GM15510 (cell line): ENCODE data around the gene TBC1D1.

Experiments used
- POLR2A ChIP-seq: IDR thresholded peaks from 3 replicates; pipeline ENCODE4 v1.6.1; 2011; ENCODE audit warnings: borderline replicate concordance; ENCODE audit not compliant: insufficient read length; ENCODE audit errors: extremely low read depth

TBC1D1 gene

GRCh38 chr4:38170338-38171169 lies 279.7 kb downstream of the TBC1D1 start:
- no peak for TF ChIP-seq POLR2A

- TF ChIP-seq POLR2A, result no peak
These were observed 281.2 kb downstream of the TBC1D1 start for GRCh38 chr4:38172078-38172477.

- no peak for TF ChIP-seq POLR2A
These were observed 283.1 kb downstream of the TBC1D1 start for GRCh38 chr4:38173935-38174518.

GRCh38 chr4:38174801-38175200 lies 283.9 kb downstream of the TBC1D1 start:
- TF ChIP-seq POLR2A, result no peak

- no peak for TF ChIP-seq POLR2A
These were observed 285.3 kb downstream of the TBC1D1 start for GRCh38 chr4:38176165-38176564.

- TF ChIP-seq POLR2A, result no peak
These were observed 286.2 kb downstream of the TBC1D1 start for GRCh38 chr4:38177035-38177546.

- no peak for TF ChIP-seq POLR2A
These were observed 286.9 kb downstream of the TBC1D1 start for GRCh38 chr4:38177641-38178391.

GRCh38 chr4:38178392-38178995 lies 287.6 kb downstream of the TBC1D1 start:
- no peak for TF ChIP-seq POLR2A

- no peak for TF ChIP-seq POLR2A
These were observed 288.9 kb downstream of the TBC1D1 start for GRCh38 chr4:38179690-38180377.

- TF ChIP-seq POLR2A, result no peak
These were observed 289.6 kb downstream of the TBC1D1 start for GRCh38 chr4:38180456-38180855.

GRCh38 chr4:38181286-38181685 lies 290.4 kb downstream of the TBC1D1 start:
- TF ChIP-seq POLR2A, result no peak

- no peak for TF ChIP-seq POLR2A
These were observed 291.6 kb downstream of the TBC1D1 start for GRCh38 chr4:38182334-38182998.

- TF ChIP-seq POLR2A, result no peak
These were observed 293.5 kb downstream of the TBC1D1 start for GRCh38 chr4:38184404-38184803.
